ENCODE data around the gene TSGA10.
A peak's percentile ranks its signal among the peaks of the same experiment; 100 is the strongest.
"Not testable (repeated sequence)": the region's sequence is repeated elsewhere in the genome, so short reads cannot be mapped to it uniquely, and the experiment has no call there.

Gene TSGA10

DNA sequence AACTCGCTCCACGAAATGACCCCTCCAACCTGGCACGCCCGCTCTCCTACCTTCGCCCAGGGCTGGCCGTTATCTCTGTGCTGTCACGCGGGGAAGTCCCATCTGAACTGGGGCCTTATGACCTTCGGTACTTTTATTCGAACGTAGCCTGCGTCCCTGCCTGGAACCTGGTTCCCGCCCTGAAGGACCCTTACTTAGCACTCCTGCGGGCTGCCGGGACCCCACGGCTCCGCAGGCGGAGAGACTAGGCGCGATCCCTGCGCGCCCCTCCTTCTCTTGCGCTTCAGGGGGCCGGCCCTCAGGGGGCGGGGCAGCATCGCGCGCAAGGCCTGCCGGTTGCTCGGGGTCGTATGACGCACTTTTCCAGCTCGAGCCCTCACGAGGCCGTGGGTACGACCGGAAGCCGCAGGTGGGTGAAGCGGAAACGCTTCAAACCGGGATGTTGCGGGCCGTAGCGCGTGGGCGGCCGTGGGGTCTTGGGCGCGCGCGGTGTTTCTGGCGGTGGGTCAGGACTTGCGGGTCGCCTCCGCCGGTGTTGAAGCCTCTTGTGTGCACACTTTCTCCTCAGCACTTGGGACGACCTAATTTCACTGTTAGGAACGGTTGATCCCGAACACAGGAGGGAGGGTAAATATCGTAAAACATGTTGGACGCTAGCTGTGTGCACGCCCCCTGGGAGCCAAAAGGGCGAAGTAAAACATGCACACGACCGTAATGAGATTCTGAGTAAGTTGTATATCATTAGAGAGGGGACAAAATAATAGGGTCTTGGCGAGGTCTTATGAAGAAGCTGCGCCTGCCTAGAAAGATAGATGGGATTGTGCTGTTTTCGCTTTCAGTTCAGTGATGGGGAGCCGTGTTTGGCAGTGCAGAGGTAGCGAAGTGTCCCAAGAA lies at the start of gene TSGA10, which contains the start of gene LIPT1:
TSGA10 (minus strand) TSS at position 300 of the 894 bp plus-strand sequence. CDS start 45,503 bp downstream, outside the sequence.
LIPT1 (plus strand) TSS at position 325 of the 894 bp plus-strand sequence. CDS start 6,991 bp downstream, outside the sequence.
- Mint-ChIP-seq H3K9me3 (no peaks in the 10 kb centered on the region), H3K27me3 (no peaks in the 10 kb centered on the region), H3K36me3 (peaks cover 13% of the 10 kb centered on the region), H3K4me1 (peaks cover 43% of the 10 kb centered on the region), H3K27ac (peak within 1 kb of the TSS; percentile 98), H3K4me3 (no peak within 1 kb of the TSS)

- Mint-ChIP-seq H3K9me3 (no peaks in the 10 kb centered on the region), H3K4me1 (no peaks in the 10 kb centered on the region), H3K27ac (peak overlapping the region; percentile 2), H3K27me3 (no peaks in the 10 kb centered on the region), H3K4me3 (no peak overlapping the region), H3K36me3 (peaks cover 10% of the 10 kb centered on the region)
These were observed 47.4 kb upstream of the TSGA10 start for GRCh38 chr2:99201959-99202678.

GRCh38 chr2:99200076-99200800 lies 45.5 kb upstream of the TSGA10 start:
- Mint-ChIP-seq H3K27ac (peak overlapping the region; percentile 52), H3K27me3 (no peaks in the 10 kb centered on the region), H3K9me3 (no peaks in the 10 kb centered on the region), H3K36me3 (peaks cover 4% of the 10 kb centered on the region), H3K4me3 (no peak overlapping the region), H3K4me1 (no peaks in the 10 kb centered on the region)

GRCh38 chr2:99198103-99198841 lies 43.5 kb upstream of the TSGA10 start:
- H3K27me3 Mint-ChIP-seq, result no peaks in the 10 kb centered on the region
- peaks cover 7% of the 10 kb centered on the region for H3K36me3 Mint-ChIP-seq
- H3K4me3 Mint-ChIP-seq, result no peak overlapping the region
- H3K4me1 Mint-ChIP-seq, result no peaks in the 10 kb centered on the region
- no peak overlapping the region for H3K27ac Mint-ChIP-seq
- H3K9me3 Mint-ChIP-seq, result no peaks in the 10 kb centered on the region

- Mint-ChIP-seq H3K36me3 (peaks cover 23% of the 10 kb centered on the region), H3K4me1 (peaks cover 24% of the 10 kb centered on the region)
- H3K9me3 Mint-ChIP-seq, H3K27me3 Mint-ChIP-seq, H3K4me3 Mint-ChIP-seq, H3K27ac Mint-ChIP-seq: not testable (repeated sequence)
These were observed 37.6 kb upstream of the TSGA10 start for GRCh38 chr2:99192364-99192763.

DNA sequence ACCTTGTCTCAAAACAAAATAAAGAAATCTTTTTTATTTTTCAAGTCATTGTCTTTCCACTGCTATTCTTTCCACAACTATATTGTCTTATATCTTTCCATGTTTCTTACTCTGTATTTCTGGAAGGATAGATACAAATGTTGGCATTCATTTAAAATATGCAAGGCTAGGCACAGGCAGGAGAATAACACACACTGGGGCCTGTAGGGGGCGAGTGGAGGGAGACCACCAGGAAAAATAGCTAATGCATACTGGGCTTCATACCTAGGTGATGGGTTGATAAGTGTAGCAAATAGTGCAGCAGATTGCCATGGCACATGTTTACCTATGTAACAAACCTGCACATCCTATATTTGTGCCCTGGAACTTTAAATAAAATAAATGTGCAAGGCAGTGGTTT lies 35.8 kb upstream of the TSGA10 start:
- H3K4me3 Mint-ChIP-seq, result no peak overlapping the region
- H3K4me1 Mint-ChIP-seq, result peaks cover 27% of the 10 kb centered on the region
- H3K36me3 Mint-ChIP-seq, result peaks cover 23% of the 10 kb centered on the region
- no peaks in the 10 kb centered on the region for H3K9me3 Mint-ChIP-seq
- no peak overlapping the region for H3K27ac Mint-ChIP-seq
- H3K27me3 Mint-ChIP-seq, result no peaks in the 10 kb centered on the region

DNA sequence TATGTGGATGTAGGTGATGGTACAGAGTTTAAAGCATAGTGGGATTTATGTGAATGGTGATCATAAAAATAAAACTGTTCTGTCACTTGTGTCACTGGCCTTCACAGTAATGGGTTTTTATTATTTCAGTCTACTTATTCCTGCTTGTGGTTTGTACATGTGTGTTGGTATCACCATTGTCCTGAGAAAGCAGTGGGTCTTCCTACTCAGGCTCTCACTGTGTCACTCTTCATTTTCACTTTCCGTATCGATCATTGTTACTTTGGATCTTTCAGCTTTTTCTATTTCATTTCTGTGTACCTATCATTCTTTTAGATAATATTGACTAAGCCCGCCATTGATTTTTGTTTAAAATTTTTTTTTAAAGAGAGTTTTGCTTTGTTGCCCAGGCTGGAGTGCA lies 33.6 kb upstream of the TSGA10 start:
- no peak overlapping the region for H3K27ac Mint-ChIP-seq
- peaks cover 41% of the 10 kb centered on the region for H3K4me1 Mint-ChIP-seq
- H3K4me3 Mint-ChIP-seq, result no peak overlapping the region
- peaks cover 17% of the 10 kb centered on the region for H3K36me3 Mint-ChIP-seq
- H3K27me3 Mint-ChIP-seq, result no peaks in the 10 kb centered on the region
- H3K9me3 Mint-ChIP-seq, result no peaks in the 10 kb centered on the region

DNA sequence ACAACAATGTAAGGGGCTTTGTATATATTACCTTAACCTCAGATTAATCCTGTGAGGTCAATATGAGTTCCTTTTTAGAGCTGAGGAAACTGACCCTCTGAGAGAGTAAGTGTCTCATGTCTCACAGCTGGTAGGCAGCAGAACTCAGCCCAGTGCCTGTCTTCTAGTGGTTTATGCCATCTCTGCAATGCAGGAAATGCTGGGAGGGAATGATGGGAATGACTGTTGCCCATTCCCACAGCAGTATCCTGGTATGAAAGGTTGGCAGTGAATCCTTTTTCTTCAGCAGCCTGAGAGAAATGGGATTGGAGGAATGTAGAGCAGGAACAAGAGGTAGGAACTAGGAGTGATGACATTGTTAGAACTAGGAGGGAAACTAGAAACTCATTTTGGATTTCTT lies 32.3 kb upstream of the TSGA10 start:
- Mint-ChIP-seq H3K9me3 (no peaks in the 10 kb centered on the region), H3K36me3 (peaks cover 12% of the 10 kb centered on the region), H3K4me3 (no peak overlapping the region), H3K27me3 (no peaks in the 10 kb centered on the region), H3K27ac (no peak overlapping the region), H3K4me1 (peaks cover 48% of the 10 kb centered on the region)

GRCh38 chr2:99184811-99185210 lies 30.1 kb upstream of the TSGA10 start:
- H3K9me3 Mint-ChIP-seq, result no peaks in the 10 kb centered on the region
- peaks cover 51% of the 10 kb centered on the region for H3K4me1 Mint-ChIP-seq
- no peaks in the 10 kb centered on the region for H3K27me3 Mint-ChIP-seq
- peaks cover 10% of the 10 kb centered on the region for H3K36me3 Mint-ChIP-seq
- H3K27ac Mint-ChIP-seq, result no peak overlapping the region
- no peak overlapping the region for H3K4me3 Mint-ChIP-seq

- Mint-ChIP-seq H3K27me3 (no peaks in the 10 kb centered on the region), H3K27ac (peak overlapping the region; percentile 56), H3K9me3 (no peaks in the 10 kb centered on the region), H3K36me3 (peaks cover 8% of the 10 kb centered on the region), H3K4me3 (peak overlapping the region; percentile 38), H3K4me1 (peaks cover 55% of the 10 kb centered on the region)
These were observed 28.3 kb upstream of the TSGA10 start for GRCh38 chr2:99183025-99183424.

- no peaks in the 10 kb centered on the region for H3K9me3 Mint-ChIP-seq
These were observed 26.9 kb upstream of the TSGA10 start for GRCh38 chr2:99181624-99182000.

GRCh38 chr2:99180755-99181623 lies 26.2 kb upstream of the TSGA10 start, which contains the start of the genes MITD1 and MRPL30:
Gene MITD1, minus strand, starts transcription at chr2:99181058. Its CDS starts 77 bp downstream, at chr2:99180981.
Gene MRPL30, plus strand, starts transcription at chr2:99181184. Its CDS starts 5,020 bp downstream, at chr2:99186204.
- H3K4me3 Mint-ChIP-seq, result peak within 1 kb of the TSS; percentile 100
- peak within 1 kb of the TSS; percentile 99 for H3K27ac Mint-ChIP-seq
- H3K36me3 Mint-ChIP-seq, result peaks cover 11% of the 10 kb centered on the region
- H3K9me3 Mint-ChIP-seq, result no peaks in the 10 kb centered on the region
- no peaks in the 10 kb centered on the region for H3K27me3 Mint-ChIP-seq
- peaks cover 69% of the 10 kb centered on the region for H3K4me1 Mint-ChIP-seq

More at GRCh38 chr2:99181624-99182000, 26.9 kb upstream of the TSGA10 start:
- H3K27me3 Mint-ChIP-seq, result no peaks in the 10 kb centered on the region
- H3K4me1 Mint-ChIP-seq, result peaks cover 66% of the 10 kb centered on the region
- peaks cover 11% of the 10 kb centered on the region for H3K36me3 Mint-ChIP-seq
- no peak overlapping the region for H3K27ac Mint-ChIP-seq
- H3K4me3 Mint-ChIP-seq, result peak overlapping the region; percentile 100

DNA sequence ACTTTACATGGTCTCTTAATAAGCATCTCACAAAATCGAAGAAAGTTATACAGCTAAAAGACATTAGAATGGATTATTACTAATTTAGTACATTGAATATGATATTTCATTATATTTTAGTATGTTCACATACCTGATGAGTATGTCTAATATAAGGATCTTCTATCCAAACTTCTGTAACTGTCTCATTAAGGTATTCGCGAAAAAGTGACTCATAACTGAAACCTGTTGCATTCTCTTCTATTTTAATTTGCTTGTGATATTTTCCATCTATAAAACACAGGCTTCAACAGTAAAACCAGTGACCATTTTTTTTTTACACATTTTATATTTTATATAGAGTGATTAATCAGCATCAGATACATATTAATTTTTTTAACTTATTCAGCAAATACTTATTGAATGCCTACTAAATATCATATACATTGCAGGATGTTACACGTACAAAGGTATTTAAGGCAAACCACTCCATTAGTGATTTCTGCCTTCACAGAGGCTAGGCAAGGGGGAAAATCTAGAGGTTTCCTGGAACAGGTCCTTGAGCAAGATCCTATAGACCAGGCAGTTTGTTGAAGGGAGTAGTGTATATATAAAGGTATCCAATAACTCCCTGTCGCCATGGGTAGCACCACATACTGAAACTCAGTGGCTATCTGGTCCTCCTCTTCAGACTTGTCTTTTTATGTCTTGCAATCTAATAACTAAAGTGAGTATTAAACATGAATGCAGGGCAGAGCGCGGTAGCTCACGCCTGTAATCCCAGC lies 16.8 kb upstream of the TSGA10 start:
- H3K36me3 Mint-ChIP-seq, result peaks cover 12% of the 10 kb centered on the region
- H3K4me1 Mint-ChIP-seq, result peaks cover 49% of the 10 kb centered on the region
- H3K27me3 Mint-ChIP-seq, result no peaks in the 10 kb centered on the region
- H3K27ac Mint-ChIP-seq, result peak overlapping the region; percentile 91
- no peaks in the 10 kb centered on the region for H3K9me3 Mint-ChIP-seq
- H3K4me3 Mint-ChIP-seq, result no peak overlapping the region
